Panc1 (cell line): ENCODE measurements around the gene GTF2H1. TPM values are rescaled to one million over a fixed set of nuclear protein-coding genes. Genes with fewer than 3 reads are reported as not detected.

Source experiments
- ATAC-seq: fragments of 200-7000 bp; cut with Tn5 transposase; 2 replicates; pipeline ENCODE4 v1.9.1; 2020; ENCODE audit warnings: mild to moderate bottlenecking, moderate library complexity
- BruUV-seq: library from RNA; stranded (reverse); fragments of 400-500 nt; replicated peaks from 2 replicates; lab custom pipeline; 2021; lab: Mats Ljungman, UMichigan
- CTCF ChIA-PET: fragments of 300-600 bp; sonication (Branson Sonifier 250); formaldehyde crosslinking; loops from one replicate; lab custom pipeline; 2022; ENCODE audit warnings: antibody characterized with exemption; lab: Charles Lee
- POLR2A ChIA-PET: fragments of 300-600 bp; sonication (Branson Sonifier 250); formaldehyde crosslinking; loops from one replicate; lab custom pipeline; 2022; ENCODE audit warnings: antibody characterized with exemption; lab: Charles Lee
- DNase-seq: peaks from one replicate; pipeline ENCODE4 v3.0.0-alpha.2; 2010; ENCODE audit warnings: low read depth, low spot score
- H3K27ac ChIP-seq: 2 replicates; pipeline ENCODE4 v1.5.1; 2011; ENCODE audit warnings: mild to moderate bottlenecking, low read length, inconsistent platforms
- H3K27me3 ChIP-seq: fragments of 200-500 bp; sonication (Bioruptor generic); 2 replicates; pipeline ENCODE4 v1.6.0; 2014; ENCODE audit warnings: low read length, inconsistent platforms; ENCODE audit not compliant: control insufficient read depth, insufficient read depth
- H3K36me3 ChIP-seq: fragments of 200-500 bp; sonication (Bioruptor generic); 2 replicates; pipeline ENCODE4 v1.5.1; 2014; ENCODE audit warnings: inconsistent platforms, mild to moderate bottlenecking, low read length, moderate library complexity; ENCODE audit not compliant: control insufficient read depth, insufficient read depth
- H3K4me1 ChIP-seq: 2 replicates; pipeline ENCODE4 v1.5.1; 2011; ENCODE audit warnings: inconsistent platforms, mild to moderate bottlenecking, low read length, moderate library complexity; ENCODE audit not compliant: control insufficient read depth, insufficient read depth
- H3K4me3 ChIP-seq, 2 experiments: 2 replicates each; pipeline ENCODE4 v1.5.1; 2011 to 2012; ENCODE audit warnings: low read depth in 2 of 2, low read length in 2 of 2, mild to moderate bottlenecking in 2 of 2, inconsistent platforms in 1 of 2, moderate library complexity in 1 of 2
- H3K9me3 ChIP-seq: fragments of 200-500 bp; sonication (Bioruptor generic); 2 replicates; pipeline ENCODE4 v1.5.1; 2014; ENCODE audit warnings: low read depth, mild to moderate bottlenecking, inconsistent platforms, low read length, moderate library complexity; ENCODE audit not compliant: control insufficient read depth, insufficient read depth
- CTCF ChIP-seq: fragments of 450-650 bp; IDR thresholded peaks from 2 replicates; pipeline ENCODE4 v1.5.1; 2017; ENCODE audit warnings: mild to moderate bottlenecking
- POLR2AphosphoS5 ChIP-seq: IDR thresholded peaks from 2 replicates; pipeline ENCODE4 v1.6.1; 2012; ENCODE audit warnings: mild to moderate bottlenecking, low read depth, low read length, moderate library complexity
- REST ChIP-seq, 2 experiments: IDR thresholded peaks; 2 replicates each; pipeline ENCODE4 v1.6.1; 2011 to 2012; ENCODE audit warnings: low read depth in 2 of 2, control low read depth in 1 of 2, low read length in 1 of 2, mild to moderate bottlenecking in 1 of 2, moderate library complexity in 1 of 2; ENCODE audit not compliant: insufficient read depth in 1 of 2
- SIN3A ChIP-seq: IDR thresholded peaks from 2 replicates; pipeline ENCODE4 v1.6.1; 2012; ENCODE audit warnings: low read depth, mild to moderate bottlenecking, low read length, moderate library complexity, borderline replicate concordance; ENCODE audit not compliant: insufficient read depth
- TCF7L2 ChIP-seq: IDR thresholded peaks from 2 replicates; pipeline ENCODE4 v1.6.1; 2011; ENCODE audit warnings: mild to moderate bottlenecking, low read depth, low read length, inconsistent platforms
- in situ Hi-C: cut with HindIII; loops from 2 replicates; pipeline ENCODE4 v1.10.0; 2016; ENCODE audit warnings: low sequenced_read_pairs, low pct_unique_long_range_greater_than_20kb
- intact Hi-C: fragments of 100-400 bp; cut with micrococcal nuclease; formaldehyde crosslinking; loops from one replicate; pipeline ENCODE4 v1.10.0; 2022; ENCODE audit not compliant: unreplicated experiment
- total RNA-seq: library from RNA; stranded (reverse); gene quantifications from one replicate; pipeline ENCODE4 v1.2.1, GENCODE V29; 2021; ENCODE audit not compliant: unreplicated experiment

The GTF2H1 gene
- total RNA-seq, 1 experiment from 2014 or later, result 60.6 TPM

GRCh38 chr11:18280438-18281045 is 41.8 kb upstream of the GTF2H1 start:
- TF ChIP-seq TCF7L2 (no peak), SIN3A (no peak), CTCF (no peak), REST (IDR thresholded peaks at IDR 0.05; ENCODE audit: insufficient read depth in 1 of 2, low read depth in 2 of 2, low read length in 1 of 2) (no peak), POLR2AphosphoS5 (no peak)
- no peaks in the 10 kb centered on the region for H3K27me3 ChIP-seq
- BruUV-seq, result no TSS peak
- in situ Hi-C loops (no loop called here), intact Hi-C loops (no loop called here)
- DNase-seq (no peak), ATAC-seq (no peak)
- H3K4me1 ChIP-seq, result no peaks in the 10 kb centered on the region
- ChIA-PET POLR2A (no interaction called here), CTCF (interaction anchor here (0.6 kb wide), 1 partner anchor 55 kb away, joined by 5 read pairs; no protein-coding TSS in a partner anchor)
- no peak overlapping the region for H3K4me3 ChIP-seq
- H3K27ac ChIP-seq, result no peak overlapping the region
- peaks cover 8% of the 10 kb centered on the region for H3K36me3 ChIP-seq
- H3K9me3 ChIP-seq, result no peaks in the 10 kb centered on the region

GRCh38 chr11:18282626-18283025 is 39.7 kb upstream of the GTF2H1 start:
- intact Hi-C loops, result no loop called here
- in situ Hi-C loops, result no loop called here
- Histone ChIP-seq H3K27me3 (no peaks in the 10 kb centered on the region), H3K4me3 (no peak overlapping the region), H3K9me3 (no peaks in the 10 kb centered on the region), H3K27ac (no peak overlapping the region), H3K4me1 (no peaks in the 10 kb centered on the region), H3K36me3 (peaks cover 19% of the 10 kb centered on the region)
- no peak for DNase-seq
- CTCF ChIA-PET, result interaction anchor here (0.7 kb wide), 1 partner anchor 175 kb away, joined by 4 read pairs; no protein-coding TSS in a partner anchor
- POLR2A ChIA-PET, result no interaction called here
- ATAC-seq, result no peak
- BruUV-seq, result no TSS peak
- TF ChIP-seq POLR2AphosphoS5 (no peak), TCF7L2 (no peak), CTCF (no peak), REST (IDR thresholded peaks at IDR 0.05; ENCODE audit: insufficient read depth in 1 of 2, low read depth in 2 of 2, low read length in 1 of 2) (no peak), SIN3A (no peak)
